ENCODE measurements around the gene OPRL1.
"Not testable (repeated sequence)": the region's sequence is repeated elsewhere in the genome, so short reads cannot be mapped to it uniquely, and the experiment has no call there.

The OPRL1 gene

GRCh38 chr20:64119681-64120341, 39.9 kb downstream of the OPRL1 start:
- no peak for DNase-seq

- DNase-seq = no peak
Measured at GRCh38 chr20:64121586-64121985, 41.7 kb downstream of the OPRL1 start.

GRCh38 chr20:64122927-64123326, 43.0 kb downstream of the OPRL1 start:
- DNase-seq = not testable (repeated sequence)

- DNase-seq = not testable (repeated sequence)
Measured at GRCh38 chr20:64123517-64123916, 43.6 kb downstream of the OPRL1 start.

GRCh38 chr20:64129146-64129782, 49.4 kb downstream of the OPRL1 start:
- DNase-seq = no peak

- no peak for DNase-seq
Measured at GRCh38 chr20:64130271-64130670, 50.4 kb downstream of the OPRL1 start.

- DNase-seq = no peak
Measured at GRCh38 chr20:64130876-64131275, 51.0 kb downstream of the OPRL1 start.

GRCh38 chr20:64131406-64131805, 51.5 kb downstream of the OPRL1 start:
- no peak for DNase-seq

GRCh38 chr20:64133951-64134407, 54.1 kb downstream of the OPRL1 start:
- DNase-seq = no peak

- DNase-seq = not testable (repeated sequence)
Measured at GRCh38 chr20:64134744-64135143, 54.9 kb downstream of the OPRL1 start.

- no peak for DNase-seq
Measured at GRCh38 chr20:64136004-64136710, 56.3 kb downstream of the OPRL1 start.

GRCh38 chr20:64137598-64138031, 57.7 kb downstream of the OPRL1 start:
- no peak for DNase-seq

- DNase-seq = no peak
Measured at GRCh38 chr20:64138276-64138815, 58.5 kb downstream of the OPRL1 start.

GRCh38 chr20:64139199-64140060, 59.5 kb downstream of the OPRL1 start:
- DNase-seq = no peak

GRCh38 chr20:64140061-64140931, 60.4 kb downstream of the OPRL1 start:
- no peak for DNase-seq

GRCh38 chr20:64140956-64141355, 61.1 kb downstream of the OPRL1 start:
- DNase-seq = no peak

GRCh38 chr20:64142590-64142989, 62.7 kb downstream of the OPRL1 start:
- DNase-seq = no peak

GRCh38 chr20:64143018-64143801, 63.3 kb downstream of the OPRL1 start:
- DNase-seq = no peak

- DNase-seq = no peak
Measured at GRCh38 chr20:64144144-64144912, 64.4 kb downstream of the OPRL1 start.

Data from stimulated activated naive CD4-positive, alpha-beta T cell (primary cell).